OCI-LY3 (cell line): ENCODE results near the gene EFCAB5.

Source experiments
- CTCF ChIP-seq: fragments of 200-600, 300-600 bp; sonication (generic); IDR thresholded peaks from 2 replicates; pipeline ENCODE4 v1.5.1; 2014; ENCODE audit warnings: antibody characterized with exemption, low read length, low read depth
- EZH2phosphoT487 ChIP-seq: fragments of 200-600 bp; shearing (Covaris generic); IDR thresholded peaks from 2 replicates; pipeline ENCODE4 v1.6.1; 2018; ENCODE audit warnings: antibody characterized with exemption, mixed run types, low read depth

DNA sequence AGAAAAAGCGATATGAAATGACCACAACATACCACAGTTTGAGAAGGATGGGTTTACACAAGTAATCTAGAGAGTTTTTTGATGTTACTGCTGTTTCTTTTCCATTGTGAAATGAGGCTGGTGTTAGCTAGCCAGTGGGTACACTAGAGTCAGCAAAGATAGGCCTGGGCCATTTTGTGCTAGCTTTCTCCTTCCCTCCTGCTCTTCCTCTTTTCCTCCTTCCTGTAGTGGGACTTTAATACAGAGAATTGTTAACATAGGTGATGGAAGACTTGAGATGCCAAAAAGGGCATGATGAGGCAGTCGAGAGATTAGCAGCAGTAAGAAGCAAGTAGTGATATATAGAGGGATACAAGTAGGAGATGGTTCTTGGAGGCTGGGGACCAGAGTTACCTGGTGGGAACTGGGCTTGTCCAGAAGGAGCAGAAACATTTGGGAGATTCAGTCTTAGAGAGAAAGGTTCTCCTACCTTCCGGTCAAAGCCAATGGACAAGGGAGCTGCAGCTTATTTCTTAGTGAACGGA, 182.9 kb downstream of the EFCAB5 start:
- TF ChIP-seq CTCF (no peak), EZH2phosphoT487 (no peak)
